HG02678 (cell line): ENCODE data around the gene LEFTY1.
A peak's percentile ranks its signal among the peaks of the same experiment; 100 is the strongest.
"Not testable (repeated sequence)": the region's sequence is repeated elsewhere in the genome, so short reads cannot be mapped to it uniquely, and the experiment has no call there.

Source experiments
- ATAC-seq: cut with Tn5 transposase; IDR thresholded peaks from one replicate; pipeline ENCODE4 v1.9.1; 2021; ENCODE audit warnings: mild to moderate bottlenecking, moderate library complexity; ENCODE audit not compliant: unreplicated experiment

Gene LEFTY1

GRCh38 chr1:225851805-225852204, 37.1 kb downstream of the LEFTY1 start:
- ATAC-seq, result peak; percentile 46

- no peak for ATAC-seq
These were observed 38.6 kb downstream of the LEFTY1 start for GRCh38 chr1:225850370-225850769.

GRCh38 chr1:225849925-225850324, 39.0 kb downstream of the LEFTY1 start:
- ATAC-seq, result no peak

- peak; percentile 72 for ATAC-seq
These were observed 40.7 kb downstream of the LEFTY1 start for GRCh38 chr1:225848030-225848955.

- no peak for ATAC-seq
These were observed 41.3 kb downstream of the LEFTY1 start for GRCh38 chr1:225847610-225848009.

GRCh38 chr1:225846331-225847310, 42.3 kb downstream of the LEFTY1 start:
- ATAC-seq, result no peak

GRCh38 chr1:225845571-225846259, 43.2 kb downstream of the LEFTY1 start:
- no peak for ATAC-seq

- no peak for ATAC-seq
These were observed 43.8 kb downstream of the LEFTY1 start for GRCh38 chr1:225845097-225845496.

GRCh38 chr1:225844236-225845061, 44.5 kb downstream of the LEFTY1 start:
- no peak for ATAC-seq

- ATAC-seq, result no peak
These were observed 45.5 kb downstream of the LEFTY1 start for GRCh38 chr1:225843426-225843795.

- ATAC-seq, result no peak
These were observed 46.0 kb downstream of the LEFTY1 start for GRCh38 chr1:225842788-225843425.

- no peak for ATAC-seq
These were observed 46.9 kb downstream of the LEFTY1 start for GRCh38 chr1:225842074-225842473.

- ATAC-seq, result no peak
These were observed 48.2 kb downstream of the LEFTY1 start for GRCh38 chr1:225840713-225841112.

- no peak for ATAC-seq
These were observed 48.7 kb downstream of the LEFTY1 start for GRCh38 chr1:225840223-225840610.

- ATAC-seq, result no peak
These were observed 50.2 kb downstream of the LEFTY1 start for GRCh38 chr1:225838793-225839192.

- ATAC-seq, result not testable (repeated sequence)
These were observed 52.6 kb downstream of the LEFTY1 start for GRCh38 chr1:225836296-225836695.
